Stimulated activated CD4-positive, alpha-beta T cell treated with anti-CD3 and anti-CD28 coated beads, TNF-alpha, amount 100 ng/mL, for 48 hours (primary cell): ENCODE data around the gene ADAT3.

Experiments used
- DNase-seq, 3 donors: peaks; one replicate each; pipeline ENCODE4 v3.0.0-alpha.2; 2020; ENCODE audit warnings: low read depth in 3 of 3

The ADAT3 gene

GRCh38 chr19:1956868-1957492 lies 51.8 kb downstream of the ADAT3 start:
- no peak for DNase-seq

GRCh38 chr19:1957562-1958248 lies 52.5 kb downstream of the ADAT3 start:
- DNase-seq, result no peak

GRCh38 chr19:1959928-1960589 lies 54.9 kb downstream of the ADAT3 start:
- no peak for DNase-seq

GRCh38 chr19:1961000-1961883 lies 56.0 kb downstream of the ADAT3 start:
- DNase-seq, result no peak

- DNase-seq, result no peak
Observed at GRCh38 chr19:1962674-1963073, 57.5 kb downstream of the ADAT3 start.
